NCI-H1930 (cell line): Measurements from ENCODE around the gene ARMC9.
"Not testable (repeated sequence)": the region's sequence is repeated elsewhere in the genome, so short reads cannot be mapped to it uniquely, and the experiment has no call there.

Experiments used
- DNase-seq, 2 experiments: peaks; one replicate each; lab custom pipeline; 2025; lab: John Stamatoyannopoulos, UW

Gene ARMC9

GRCh38 chr2:231342061-231342711, 143.8 kb downstream of the ARMC9 start:
- DNase-seq: no peak

GRCh38 chr2:231343006-231343710, 144.7 kb downstream of the ARMC9 start:
- DNase-seq: no peak

DNA sequence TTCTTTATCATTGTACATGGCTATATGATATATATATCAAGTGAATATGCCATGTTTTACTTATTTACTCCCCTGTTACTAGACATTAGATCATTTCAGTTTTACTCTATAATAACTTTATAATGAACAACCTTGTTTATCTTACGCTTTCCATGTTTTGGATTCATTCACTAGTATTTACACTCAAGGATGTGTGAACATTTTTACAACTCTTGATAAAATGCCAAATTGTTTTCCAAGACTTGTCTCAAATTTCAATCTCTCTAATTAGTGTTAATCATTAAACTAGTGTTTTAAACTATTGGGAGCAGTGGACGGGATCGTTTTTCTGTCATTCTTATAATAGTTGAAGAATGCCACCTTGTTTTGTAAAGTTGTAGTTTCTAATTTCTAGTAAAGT, 145.6 kb downstream of the ARMC9 start:
- DNase-seq: no peak

DNA sequence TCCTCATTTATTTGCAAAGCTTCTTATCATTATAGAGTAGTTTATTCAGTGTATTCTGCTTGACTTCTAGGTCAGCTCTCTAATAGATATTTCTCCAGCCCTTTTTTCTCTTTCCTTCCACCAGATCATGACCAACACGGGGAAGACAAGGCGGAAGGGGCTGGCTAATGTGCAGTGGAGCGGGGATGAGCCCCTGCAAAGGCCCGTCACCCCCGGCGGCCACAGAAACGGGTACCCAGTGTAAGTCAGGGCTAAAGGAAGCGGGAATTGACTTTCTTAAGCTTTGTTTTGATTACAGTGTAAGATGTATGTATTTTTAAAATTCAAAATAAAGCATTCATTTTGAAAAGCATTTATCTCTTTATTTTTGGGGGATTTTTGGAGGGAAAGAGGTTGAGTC, 146.4 kb downstream of the ARMC9 start:
- no peak for DNase-seq

- DNase-seq: no peak
Observed at GRCh38 chr2:231347081-231347480, 148.7 kb downstream of the ARMC9 start.

DNA sequence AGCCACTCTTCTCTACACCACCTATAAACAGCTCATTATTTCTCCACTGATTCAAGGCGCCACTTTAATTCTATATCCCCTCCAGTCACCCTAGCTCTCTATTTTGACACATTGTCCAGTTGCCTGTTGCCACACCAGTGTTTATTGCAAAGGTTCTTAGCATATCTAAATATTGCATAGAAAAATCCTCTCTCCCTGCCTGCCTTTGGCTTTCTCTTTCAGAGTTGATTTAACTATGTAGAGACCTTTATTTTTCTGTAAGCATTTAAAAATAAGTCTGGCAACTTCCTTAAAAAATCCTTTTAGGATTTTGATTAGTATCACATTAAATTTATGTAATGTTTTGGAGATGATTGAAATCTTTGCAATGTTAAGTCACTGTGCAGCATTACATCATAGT, 149.2 kb downstream of the ARMC9 start:
- no peak for DNase-seq

DNA sequence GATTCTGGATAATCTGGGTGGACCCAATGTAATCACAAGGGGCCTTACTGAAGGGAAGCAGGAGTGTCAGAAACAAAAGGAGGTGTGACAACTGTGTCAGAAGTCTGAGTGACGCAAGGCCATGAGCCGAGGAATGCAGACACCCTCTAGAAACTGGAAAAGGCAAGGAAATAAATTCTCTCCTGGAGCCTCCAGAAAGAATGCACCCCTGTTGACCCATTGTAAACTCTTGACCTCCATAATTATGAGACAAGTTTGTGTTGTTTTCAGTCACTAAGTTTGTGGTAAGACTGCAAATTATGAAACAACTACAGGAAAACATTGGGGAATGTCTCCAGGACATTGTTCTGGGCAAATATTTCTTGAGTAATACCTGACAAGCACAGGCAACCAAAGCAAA, 149.7 kb downstream of the ARMC9 start:
- no peak for DNase-seq

- DNase-seq: no peak
Observed at GRCh38 chr2:231348704-231349373, 150.4 kb downstream of the ARMC9 start.

DNA sequence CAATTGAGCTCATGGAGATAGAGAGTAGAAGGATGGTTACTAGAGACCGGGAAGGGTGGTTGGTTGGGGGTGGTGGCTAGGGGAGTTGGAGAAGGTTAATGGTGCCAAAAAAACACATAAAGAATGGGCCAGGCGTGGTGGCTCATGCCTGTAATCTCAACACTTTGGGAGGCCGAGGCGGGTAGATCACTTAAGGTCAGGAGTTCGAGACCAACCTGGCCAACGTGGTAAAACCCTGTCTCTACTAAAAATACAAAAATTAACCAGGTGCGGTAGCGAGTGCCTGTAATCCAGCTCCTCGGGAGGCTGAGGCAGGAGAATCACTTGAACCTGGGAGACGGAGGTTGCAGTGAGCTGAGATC, 150.9 kb downstream of the ARMC9 start:
- DNase-seq: not testable (repeated sequence)

GRCh38 chr2:231351648-231352047, 153.2 kb downstream of the ARMC9 start:
- no peak for DNase-seq

- DNase-seq: no peak
Observed at GRCh38 chr2:231353469-231353868, 155.0 kb downstream of the ARMC9 start.

GRCh38 chr2:231355508-231356465, 157.4 kb downstream of the ARMC9 start:
- no peak for DNase-seq

GRCh38 chr2:231356466-231356844, 158.0 kb downstream of the ARMC9 start:
- DNase-seq: no peak

DNA sequence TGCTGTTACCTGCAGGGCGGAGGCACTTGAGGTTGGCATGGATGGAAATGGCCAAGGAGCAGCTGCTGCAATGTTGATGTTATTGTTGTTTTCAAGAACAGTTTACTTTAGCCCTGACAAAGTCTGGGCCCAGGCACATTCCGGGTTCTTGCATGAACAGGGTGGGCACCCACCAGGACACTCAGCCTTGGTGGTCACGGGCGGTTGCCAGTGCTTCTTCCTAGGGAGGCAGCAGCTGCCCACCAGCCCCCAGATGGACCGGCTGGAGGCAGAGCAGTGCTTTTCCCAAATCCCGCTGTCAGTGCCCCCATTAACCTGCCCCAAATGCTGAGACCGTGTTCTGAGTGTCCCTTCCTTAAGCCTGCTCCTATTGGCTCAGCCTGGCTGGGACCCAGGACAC, 158.6 kb downstream of the ARMC9 start:
- no peak for DNase-seq

DNA sequence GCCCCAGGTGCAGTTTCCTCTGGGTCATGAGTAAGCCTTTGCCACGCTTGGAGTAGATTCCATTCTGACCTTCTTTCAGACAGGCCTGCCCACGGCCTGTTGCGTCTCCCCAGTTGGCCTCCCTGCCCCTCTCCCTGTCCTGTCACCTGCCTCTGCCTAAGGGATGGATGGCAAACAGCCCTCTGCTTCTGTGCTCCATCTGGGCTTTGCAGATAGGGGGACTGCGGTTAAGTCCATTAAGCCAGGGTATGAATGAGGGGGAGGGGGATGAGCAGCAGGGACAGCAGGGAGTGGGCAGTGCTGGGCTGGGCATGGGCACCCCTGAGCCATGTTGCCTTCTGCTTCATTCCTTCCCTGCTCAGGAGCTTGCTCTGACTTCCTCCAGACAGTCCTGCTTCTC, 159.5 kb downstream of the ARMC9 start:
- no peak for DNase-seq

DNA sequence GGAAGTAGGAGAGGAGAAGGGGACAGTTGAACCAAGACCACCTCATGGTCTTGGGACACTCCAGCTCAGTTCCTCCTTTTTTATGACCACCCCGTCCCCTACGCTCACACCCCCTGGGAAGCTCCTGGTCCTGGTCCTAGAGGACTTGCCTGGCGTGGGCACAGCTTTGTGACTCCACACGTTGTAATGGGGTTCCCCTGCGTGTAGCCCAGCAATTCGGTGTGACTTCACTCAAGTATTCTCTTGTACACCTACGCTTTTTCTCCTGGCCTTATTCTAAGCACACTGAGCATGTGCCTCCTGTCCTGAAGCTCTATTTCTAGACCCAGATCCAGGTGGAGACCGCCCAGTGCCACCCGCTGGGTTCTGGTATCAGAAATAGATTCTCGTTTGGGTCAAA, 161.0 kb downstream of the ARMC9 start:
- no peak for DNase-seq

DNA sequence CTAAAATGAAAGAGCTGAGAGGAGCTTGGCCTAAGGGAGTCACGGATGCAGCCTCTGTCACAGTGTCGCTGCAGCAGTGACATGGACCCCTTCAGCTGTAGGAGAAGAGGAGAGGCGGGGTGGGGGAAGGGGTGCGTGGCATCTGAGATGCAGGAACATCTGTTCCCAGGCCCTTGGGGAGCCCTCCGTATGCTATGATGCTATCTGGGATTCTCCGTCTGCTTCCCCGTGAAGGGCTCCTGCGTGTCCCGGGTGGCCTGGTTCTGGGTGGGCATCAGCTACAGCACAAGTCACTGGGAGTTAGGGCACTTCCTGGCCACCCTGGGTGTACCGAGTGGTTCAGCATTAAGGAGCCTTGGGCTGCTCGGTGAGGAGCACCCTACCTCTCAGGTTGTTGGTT, 161.5 kb downstream of the ARMC9 start:
- DNase-seq: no peak

GRCh38 chr2:231360401-231360800, 162.0 kb downstream of the ARMC9 start:
- DNase-seq: no peak

GRCh38 chr2:231360881-231361371, 162.5 kb downstream of the ARMC9 start:
- DNase-seq: no peak

- no peak for DNase-seq
Observed at GRCh38 chr2:231361701-231362554, 163.5 kb downstream of the ARMC9 start.

- no peak for DNase-seq
Observed at GRCh38 chr2:231362555-231363184, 164.2 kb downstream of the ARMC9 start.
